GM18909 (cell line): ENCODE data around the gene NTN5.
A peak's percentile ranks its signal among the peaks of the same experiment; 100 is the strongest.
"Not testable (repeated sequence)": the region's sequence is repeated elsewhere in the genome, so short reads cannot be mapped to it uniquely, and the experiment has no call there.

ENCODE experiments used
- ATAC-seq: cut with Tn5 transposase; IDR thresholded peaks from one replicate; pipeline ENCODE4 v1.9.1; 2021; ENCODE audit warnings: mild to moderate bottlenecking; ENCODE audit not compliant: unreplicated experiment, poor library complexity

Gene NTN5

DNA sequence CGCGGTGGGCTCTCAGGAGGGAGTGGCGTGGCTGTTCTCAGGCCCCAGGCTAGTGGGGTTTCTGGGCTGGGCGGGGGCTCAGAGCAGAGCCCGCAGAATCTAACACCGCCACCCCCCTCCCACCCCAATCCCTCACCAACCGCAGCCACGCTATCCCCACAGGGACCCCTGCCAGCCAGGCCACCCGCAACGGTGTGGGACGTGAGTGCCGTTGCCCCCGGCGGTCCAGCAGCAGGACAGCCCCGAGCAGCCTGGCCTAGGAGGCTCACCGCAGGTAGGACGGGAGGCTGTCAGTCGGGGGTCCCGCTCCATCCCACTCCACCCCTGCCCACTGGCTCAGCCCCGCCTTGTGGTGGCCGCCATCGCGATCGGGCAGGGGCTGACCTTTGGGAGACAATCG is at the start of gene NTN5:
Gene NTN5, minus strand, starts transcription at position 24 of the 400 bp plus-strand sequence. CDS start 2,031 bp downstream, outside the sequence.
- no peak for ATAC-seq

DNA sequence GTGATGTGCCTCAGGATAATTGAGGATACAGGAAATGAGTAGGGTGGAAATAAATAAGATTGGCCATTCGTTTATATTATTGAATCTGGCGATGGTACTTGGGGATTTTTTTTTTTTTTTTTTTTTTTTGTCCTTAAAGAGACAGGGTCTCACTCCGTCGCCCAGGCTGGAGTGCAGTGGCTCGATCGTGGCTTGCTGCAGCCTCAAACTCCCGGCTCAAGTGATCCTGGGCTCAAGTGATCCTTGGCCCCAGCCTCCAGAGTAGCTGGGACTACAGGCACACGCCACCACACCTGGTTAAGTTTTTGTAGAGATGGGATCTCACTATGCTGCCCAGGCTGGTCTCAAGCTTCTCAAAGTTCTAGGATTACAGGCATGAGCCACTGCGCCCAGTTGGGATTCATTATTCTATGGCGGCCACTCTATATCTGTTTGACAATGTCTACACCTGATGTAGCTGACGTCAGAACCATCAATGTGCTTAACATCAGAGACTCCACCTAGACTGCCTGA is 49.4 kb upstream of the NTN5 start:
- ATAC-seq: no peak

DNA sequence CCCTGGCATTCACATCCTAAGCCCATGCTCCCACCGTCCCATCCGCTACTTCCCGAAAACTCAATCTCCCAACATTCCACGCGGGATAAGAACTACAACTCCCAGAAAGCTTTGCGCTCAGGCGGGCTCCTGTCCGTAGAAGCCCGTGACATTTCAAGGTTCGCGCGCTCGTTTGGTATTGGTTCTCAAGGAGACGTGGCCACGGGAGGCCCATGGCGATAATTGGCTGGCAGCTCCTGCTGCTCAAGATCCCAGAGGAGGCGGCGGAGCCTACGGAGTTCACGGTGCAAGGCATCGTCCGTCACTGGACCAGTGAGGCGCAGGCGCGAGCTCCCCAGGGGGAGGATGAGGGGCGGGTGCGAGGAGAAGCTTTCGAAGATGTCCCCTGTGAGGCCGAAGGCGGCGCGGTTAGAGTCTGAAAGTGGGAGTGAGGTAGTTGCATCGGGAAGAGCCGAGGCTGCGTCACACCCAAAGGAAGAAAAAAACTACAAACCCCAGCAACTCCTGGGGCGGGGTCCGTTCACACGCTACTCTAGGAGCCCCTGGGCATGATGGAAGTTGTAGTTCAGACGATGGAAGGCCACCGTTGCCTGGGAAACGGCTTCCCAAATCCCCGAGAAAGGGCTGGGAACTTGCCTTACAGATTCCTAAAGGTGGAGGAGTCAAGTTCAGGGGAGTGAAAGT is 47.9 kb upstream of the NTN5 start:
- peak; percentile 83 for ATAC-seq

DNA sequence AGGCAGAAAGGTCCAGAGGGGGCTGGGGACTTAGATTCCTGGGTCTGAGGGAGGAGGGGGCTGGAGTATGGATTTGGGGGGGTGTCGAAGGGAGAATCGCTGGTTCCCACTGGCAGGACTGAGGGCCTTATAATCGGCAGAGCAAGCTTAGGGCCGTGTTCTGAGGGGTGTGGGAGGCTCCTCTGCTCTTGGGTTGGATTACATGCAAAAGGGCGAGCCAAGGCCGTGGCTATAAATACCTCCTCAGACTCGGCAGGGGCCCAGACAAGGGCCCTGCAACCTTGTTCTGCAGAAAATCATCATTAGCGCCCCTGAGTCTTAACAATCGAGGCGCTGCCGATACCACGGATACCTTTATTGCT is 47.4 kb upstream of the NTN5 start:
- no peak for ATAC-seq

DNA sequence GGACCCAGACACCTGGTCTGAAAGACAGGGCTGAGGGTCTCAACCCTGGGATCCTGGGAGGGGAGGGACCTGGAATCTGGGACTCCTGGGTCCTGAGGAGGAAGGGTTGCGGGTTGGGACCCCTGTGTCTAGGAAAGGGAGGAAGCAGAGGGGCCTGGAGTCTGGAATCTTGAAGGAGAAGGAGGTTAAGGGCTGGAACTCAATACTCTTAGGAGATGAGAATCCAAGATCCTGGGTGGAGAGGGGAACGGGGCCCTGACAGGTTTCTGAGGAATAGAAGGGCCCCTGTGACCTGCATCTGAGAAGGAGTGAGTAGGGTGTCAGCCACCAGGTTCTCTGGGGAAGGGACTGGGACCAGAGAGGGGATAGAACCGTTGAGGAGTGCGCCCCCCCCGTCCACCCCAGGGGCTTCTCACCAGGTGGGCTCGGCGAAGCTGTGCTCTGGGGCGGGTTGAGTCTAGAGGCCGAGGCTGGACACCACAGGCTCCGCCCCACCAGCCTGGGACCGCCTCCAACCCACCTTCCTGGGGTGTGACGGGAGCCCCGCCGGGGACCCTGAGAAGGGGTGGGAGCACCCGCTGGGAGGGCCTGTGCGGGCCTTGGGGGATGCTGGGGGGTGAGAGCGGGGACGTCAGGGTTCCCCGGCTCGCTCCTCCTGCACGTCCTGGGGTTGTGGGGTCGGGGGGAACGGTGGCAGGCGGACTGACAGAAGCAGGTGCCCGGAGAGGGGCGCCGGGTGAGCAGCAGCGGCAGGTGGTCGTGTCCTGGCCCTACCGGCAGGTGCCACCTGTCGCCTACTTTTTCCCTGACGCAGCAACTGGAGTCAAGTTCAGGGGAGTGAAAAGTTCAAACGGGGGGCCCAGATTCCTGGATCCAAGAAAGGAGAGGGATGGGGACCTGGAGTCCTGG is 46.7 kb upstream of the NTN5 start, which contains the start of gene MAMSTR:
Gene MAMSTR, minus strand, starts transcription at position 463 of the 909 bp plus-strand sequence. CDS start 694 bp downstream, outside the sequence.
- no peak for ATAC-seq

DNA sequence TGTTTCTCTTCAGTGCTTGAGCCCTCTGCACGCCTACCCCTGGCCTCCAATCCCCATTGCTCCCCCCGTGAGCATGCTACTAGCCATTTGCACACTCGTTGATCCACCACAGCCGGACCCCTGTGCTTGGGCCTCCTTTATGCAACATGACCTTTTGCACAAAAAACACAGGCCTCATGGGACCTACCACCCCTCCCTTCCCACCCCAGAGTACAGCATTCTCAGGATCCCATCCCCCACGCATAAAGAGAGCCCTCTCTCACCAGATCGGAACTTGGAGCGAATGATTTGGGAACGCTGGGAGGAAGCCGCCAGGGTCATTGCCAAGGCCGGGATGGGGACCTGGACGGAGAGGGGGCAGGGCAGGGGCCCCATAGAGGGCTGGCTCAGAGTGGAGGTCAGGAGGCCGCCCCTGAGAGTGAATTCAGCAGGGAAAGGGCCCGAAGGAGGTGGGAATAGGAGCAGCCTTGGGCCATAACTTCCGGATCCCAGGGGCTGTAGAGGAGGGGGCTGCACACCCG is 46.0 kb upstream of the NTN5 start:
- ATAC-seq: no peak

GRCh38 chr19:48718106-48718505 is 45.3 kb upstream of the NTN5 start:
- not testable (repeated sequence) for ATAC-seq

- ATAC-seq: no peak
Measured at GRCh38 chr19:48716562-48717291, 43.9 kb upstream of the NTN5 start.

DNA sequence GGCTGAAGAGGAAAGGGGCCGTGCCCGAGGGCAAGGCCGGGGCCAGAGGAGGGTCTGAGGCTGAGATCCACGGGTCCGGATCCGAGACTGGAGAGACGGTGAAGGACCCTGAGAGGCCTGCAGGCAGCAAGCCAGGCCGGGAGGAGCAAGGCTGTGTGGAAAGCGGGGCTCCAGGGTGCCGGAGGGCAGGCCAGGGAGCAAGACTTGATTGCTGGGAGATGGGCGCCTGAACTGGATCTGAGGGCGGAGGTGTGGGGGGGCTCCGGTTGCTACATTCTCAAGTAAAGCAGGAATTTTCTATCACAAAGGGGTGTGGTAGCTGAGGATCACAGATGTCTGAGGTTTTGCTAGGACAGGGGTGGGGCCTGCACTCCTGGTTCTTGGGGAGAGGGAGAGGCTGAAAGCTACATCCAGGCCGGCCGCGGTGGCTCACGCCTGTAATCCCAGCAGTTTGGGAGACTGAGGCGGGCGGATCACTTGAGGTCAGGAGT is 42.9 kb upstream of the NTN5 start:
- no peak for ATAC-seq

GRCh38 chr19:48714759-48715675 is 42.2 kb upstream of the NTN5 start:
- ATAC-seq: no peak

GRCh38 chr19:48713864-48714755 is 41.3 kb upstream of the NTN5 start:
- peak; percentile 94 for ATAC-seq

DNA sequence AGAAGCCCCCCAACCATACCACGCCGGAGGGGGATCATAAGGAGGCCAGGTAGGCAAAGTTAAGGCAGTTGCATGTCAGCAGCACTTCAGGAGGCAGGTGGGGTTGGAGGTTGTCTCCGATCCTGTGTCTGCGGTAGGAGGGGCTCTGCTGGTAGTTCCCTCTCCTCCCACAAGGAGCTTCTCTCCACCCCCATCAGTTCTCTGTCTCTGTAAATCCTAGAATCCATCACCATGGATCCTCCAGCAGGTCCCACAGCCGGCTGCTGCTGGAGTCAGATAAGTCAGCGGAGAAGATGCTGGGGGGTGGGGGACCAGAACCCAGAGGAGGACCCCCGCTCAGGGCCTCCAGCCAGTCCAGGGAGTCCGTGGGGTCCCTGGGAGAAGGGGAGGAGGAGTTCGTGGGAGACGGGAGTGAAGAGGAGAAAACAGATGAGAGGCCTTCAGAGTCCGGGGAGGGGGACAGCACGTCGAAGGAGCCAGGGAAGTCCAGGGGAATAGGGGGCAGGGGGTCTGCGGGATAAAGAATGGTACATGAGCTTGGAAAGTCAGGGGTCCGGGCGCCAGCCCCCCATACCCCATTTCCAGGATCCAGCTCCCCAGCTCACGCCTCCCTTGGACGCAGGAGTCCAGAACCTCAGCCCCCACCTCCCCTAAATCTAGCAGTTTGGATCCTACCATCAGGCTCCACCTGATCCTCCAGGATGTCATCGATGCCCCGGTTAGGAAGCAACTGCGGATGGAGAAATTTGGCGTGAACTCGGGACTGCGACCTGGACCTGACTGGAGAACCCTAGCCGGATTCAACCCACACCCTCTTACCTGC is 40.4 kb upstream of the NTN5 start:
- ATAC-seq: no peak

GRCh38 chr19:48711106-48711662 is 38.4 kb upstream of the NTN5 start:
- no peak for ATAC-seq

DNA sequence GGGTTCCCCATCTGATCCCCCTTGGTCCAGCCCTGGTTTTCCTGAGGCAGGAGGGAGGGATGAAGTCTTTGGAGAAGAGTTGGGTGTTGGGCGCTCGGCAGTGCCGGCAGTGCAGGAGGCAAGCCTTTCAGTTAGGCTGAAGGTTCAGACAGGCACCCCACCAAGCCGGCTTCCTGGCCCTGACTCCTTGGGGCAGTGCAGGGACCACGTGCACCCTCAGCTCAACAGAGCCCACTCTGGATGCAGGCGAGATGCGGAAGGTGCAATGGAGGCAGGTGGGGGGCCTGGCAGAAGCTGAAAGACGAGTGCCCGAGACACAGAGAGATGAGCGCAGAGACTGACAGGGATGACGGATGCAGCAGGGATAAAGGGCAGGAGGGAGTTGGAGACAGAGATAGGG is 35.7 kb upstream of the NTN5 start:
- ATAC-seq: no peak

DNA sequence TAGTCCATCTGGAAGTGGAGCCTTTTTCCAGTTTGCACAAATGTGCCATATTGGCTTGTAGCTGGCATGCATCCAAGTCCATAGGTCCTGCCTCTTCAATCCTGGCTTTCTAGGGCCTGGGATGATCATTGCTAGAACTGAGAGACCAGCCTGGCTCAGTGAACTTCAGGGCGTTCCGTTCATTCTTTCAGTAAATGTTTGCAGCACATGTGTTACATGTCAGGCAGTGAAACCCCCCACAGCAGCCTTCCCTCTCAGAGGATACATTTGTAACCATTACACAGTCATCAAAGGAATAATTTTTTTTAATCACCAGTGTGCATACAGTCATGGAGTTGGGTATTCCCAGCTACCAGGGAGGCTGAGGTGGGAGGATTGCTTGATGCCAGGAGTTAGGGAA is 32.6 kb upstream of the NTN5 start:
- no peak for ATAC-seq

GRCh38 chr19:48703316-48703715 is 30.5 kb upstream of the NTN5 start:
- no peak for ATAC-seq

- no peak for ATAC-seq
Measured at GRCh38 chr19:48702701-48703100, 29.9 kb upstream of the NTN5 start.
